Stimulated activated naive CD4-positive, alpha-beta T cell (primary cell): ENCODE measurements around the gene TRIM22.
"Not testable (repeated sequence)": the region's sequence is repeated elsewhere in the genome, so short reads cannot be mapped to it uniquely, and the experiment has no call there.

Source experiments
- DNase-seq, 6 experiments: peaks; one replicate each; lab custom pipeline; 2025; lab: John Stamatoyannopoulos, UW

Gene TRIM22

DNA sequence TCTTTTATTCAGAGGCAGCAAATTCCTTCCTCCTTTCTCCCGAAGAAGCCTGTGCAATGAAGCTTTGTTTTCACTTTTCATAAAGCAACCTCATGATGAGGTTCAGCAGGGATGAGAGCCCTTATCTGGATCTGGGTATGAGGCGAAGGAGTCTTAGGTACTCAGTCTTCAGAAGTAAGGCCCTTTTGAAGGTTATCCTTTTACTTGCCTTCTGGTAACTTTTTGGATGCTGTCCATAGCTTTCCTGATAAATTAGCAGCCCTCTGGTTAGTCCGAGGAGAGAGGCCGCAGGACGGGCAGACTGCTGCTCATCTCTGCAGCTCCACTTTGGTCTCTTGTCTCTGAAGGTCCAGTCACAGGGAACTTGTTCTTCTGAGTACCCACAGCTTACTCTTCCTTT lies 1.1 kb downstream of the TRIM22 start:
- DNase-seq, result peak in 2 of 6 experiments; percentile 4 to 18

DNA sequence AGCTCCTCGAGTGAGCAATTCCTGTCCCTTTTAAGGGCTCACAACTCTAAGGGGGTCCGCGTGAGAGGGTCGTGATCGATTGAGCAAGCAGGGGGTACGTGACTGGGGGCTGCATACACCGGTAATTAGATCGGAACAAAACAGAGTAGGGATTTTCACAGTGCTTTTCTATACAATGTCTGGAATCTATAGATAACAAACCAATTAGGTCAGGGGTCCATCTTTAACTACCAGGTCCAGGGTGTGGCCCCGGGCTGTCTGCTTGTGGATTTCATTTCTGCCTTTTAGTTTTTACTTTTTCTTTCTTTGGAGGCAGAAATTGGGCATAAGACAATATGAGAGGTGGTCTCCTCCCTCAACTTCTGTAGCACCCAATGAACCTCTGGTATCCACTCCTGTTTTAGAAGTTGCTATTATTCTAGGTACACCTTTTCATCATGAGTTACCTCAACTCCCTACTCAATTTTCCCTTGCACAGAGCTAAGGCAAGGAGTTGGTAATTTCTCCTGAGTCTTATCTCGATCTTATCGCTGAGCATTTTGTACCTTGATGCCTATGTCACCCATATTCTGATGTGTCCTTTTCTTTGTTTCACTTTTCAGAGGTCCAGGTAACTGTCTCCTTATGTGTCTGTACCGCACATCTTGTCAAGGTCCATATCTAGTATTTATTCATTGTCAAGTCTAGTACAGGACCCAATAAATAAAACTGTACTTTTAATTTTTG lies 1.8 kb downstream of the TRIM22 start:
- not testable (repeated sequence) for DNase-seq

DNA sequence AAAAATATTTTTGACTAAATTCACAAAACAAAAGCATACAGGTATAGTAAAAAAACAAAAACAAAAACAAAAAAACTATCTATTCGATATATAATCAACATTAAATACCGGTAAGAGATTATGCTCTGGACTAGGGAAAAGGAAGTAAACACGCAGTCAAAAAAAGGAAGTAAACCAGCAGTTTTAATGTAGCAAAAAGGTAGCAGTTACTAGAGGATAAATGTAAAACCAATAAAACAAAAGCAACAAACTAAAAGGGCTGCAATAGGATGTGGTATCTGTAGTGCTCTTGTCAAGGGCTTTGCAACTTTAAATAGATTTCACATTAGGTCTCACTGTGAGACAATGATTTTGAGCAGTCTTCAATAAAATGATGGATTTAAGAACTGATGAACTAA lies 2.4 kb downstream of the TRIM22 start:
- DNase-seq, result peak in 2 of 6 experiments; percentile 19 to 34

DNA sequence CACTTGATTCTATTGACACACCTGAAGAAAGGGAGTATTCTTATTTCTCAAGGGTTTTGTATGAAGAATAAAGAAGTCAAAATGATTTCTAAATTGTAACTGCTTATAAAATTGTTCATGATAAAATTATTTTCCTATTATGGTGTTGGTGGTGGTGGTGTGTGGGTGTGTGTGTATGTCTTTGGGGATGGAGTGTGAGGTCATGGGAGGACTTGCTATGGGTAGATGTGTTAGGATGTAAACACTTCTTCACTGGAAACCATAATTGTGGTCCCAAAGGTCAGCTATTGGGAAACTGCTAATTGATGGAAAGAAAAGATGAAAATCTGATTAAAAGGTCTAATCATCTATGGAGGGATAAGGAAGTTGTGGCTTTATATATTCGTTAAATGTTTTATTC lies 5.1 kb downstream of the TRIM22 start:
- DNase-seq, result no peak

DNA sequence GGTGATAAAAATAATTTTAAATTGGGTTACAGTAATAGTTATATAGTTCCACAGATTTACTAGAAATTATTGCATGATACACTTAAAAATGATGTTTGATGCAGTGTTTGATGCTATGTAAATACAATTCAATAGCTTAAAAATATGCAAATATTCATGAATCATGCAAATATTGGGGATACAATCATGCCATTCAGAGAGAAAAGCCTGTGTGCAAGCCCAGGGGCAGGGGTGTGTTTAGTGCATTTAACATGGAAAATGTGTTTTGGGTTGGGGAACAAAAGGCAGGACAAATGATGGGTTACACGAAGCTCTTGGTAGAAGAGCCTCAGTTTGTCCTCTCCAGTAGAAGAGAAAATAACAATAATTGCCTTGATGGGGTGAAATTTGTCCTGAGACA lies 6.0 kb downstream of the TRIM22 start:
- no peak for DNase-seq

DNA sequence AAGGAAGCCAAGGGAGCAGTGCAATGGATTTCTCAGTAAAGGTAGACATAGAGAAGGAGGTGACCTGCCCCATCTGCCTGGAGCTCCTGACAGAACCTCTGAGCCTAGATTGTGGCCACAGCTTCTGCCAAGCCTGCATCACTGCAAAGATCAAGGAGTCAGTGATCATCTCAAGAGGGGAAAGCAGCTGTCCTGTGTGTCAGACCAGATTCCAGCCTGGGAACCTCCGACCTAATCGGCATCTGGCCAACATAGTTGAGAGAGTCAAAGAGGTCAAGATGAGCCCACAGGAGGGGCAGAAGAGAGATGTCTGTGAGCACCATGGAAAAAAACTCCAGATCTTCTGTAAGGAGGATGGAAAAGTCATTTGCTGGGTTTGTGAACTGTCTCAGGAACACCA lies 6.6 kb downstream of the TRIM22 start:
- DNase-seq, result no peak

DNA sequence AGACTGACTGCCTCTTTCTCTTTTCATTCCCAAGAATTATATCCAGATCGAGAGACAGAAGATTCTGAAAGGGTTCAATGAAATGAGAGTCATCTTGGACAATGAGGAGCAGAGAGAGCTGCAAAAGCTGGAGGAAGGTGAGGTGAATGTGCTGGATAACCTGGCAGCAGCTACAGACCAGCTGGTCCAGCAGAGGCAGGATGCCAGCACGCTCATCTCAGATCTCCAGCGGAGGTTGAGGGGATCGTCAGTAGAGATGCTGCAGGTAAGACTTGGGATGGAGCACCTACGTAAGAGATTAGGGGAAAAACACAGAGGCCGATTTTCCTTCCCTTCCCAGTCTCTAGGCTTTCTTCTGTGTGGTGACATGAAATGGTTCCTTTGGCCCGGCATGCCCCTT lies 8.7 kb downstream of the TRIM22 start:
- no peak for DNase-seq

DNA sequence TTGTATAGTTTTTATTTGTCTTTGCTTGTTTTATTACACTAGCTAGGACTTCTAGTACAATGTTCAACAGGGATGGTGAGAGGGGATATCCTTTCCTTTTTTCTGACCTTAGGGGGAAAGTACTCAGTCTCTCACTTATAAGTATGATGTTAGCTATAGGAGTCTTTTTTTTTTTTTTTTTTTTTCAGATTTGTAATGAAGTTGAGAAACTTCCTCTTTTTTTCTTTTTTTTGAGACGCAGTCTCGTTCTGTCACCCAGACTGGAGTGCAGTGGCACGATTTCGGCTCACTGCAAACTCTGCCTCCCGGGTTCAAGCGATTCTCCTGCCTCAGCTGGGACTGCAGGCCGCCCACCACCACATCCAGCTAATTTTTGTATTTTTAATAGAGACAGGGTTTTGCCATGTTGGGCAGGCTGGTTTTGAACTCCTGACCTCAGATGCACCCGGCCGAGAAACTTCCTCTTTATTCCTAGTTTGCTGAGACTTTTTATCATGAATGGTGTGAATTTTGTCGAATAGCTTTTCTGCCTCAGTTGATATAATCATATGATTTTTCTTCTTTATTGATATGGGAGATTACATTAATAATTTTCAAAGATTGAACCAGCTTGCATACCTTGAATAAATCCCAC lies 10.9 kb downstream of the TRIM22 start:
- no peak for DNase-seq

DNA sequence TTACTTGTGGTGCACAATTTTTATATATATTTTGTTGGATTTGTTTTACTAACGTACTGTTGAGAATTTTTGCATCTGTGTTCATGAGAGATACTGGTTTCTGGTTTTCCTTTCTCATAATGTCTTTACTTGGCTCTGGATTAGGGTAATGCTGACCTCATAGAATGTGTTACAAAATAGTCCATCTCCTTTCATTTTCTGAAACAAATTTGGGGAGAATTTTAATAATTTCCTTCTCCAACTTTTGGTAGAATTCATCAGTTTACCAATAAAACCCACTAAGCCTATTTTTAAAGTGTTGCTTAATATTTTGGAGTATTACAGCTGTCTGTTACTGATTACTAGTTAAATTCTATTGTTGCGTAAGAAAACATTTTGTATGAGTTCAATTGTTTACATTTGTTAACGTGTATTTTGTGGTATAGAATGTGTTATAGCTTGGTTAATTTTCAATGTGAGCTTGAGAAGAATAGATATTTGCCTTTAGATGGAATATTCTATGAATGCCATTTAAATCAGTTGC lies 11.5 kb downstream of the TRIM22 start:
- no peak for DNase-seq

DNA sequence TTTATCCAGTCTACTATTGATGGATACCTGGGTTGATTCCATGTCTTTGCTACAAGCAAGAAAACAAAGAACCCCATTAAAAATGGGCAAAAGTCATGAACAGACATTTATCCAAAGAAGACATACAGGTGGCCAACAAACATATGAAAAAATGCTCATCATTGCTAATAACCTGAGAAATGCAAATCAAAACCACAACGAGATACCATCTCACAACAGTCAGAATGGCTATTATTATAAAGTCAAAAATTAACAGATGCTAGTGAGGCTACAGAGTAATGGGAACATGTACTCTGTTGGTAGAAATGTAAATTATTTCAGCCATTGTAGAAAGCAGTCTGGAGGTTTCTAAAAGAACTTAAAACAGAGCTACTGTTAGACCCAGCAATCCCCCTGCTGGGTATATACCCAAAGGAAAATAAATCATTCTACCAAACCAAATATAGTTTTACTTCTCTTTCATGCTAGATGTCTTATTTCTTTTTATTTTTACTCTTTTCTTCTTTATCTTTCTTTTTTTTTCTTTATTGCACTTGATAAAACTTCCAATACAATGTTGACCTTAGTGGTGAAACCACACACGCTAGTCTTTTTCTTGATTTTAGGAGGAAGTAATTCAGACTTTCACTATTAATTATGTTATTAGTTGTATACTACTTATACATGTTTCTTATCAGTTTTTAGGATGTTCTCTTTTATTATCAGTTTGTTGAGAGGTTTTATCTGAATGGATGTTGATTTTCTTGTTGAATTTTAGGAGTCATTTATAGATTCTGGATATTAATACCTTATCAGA lies 14.3 kb downstream of the TRIM22 start:
- DNase-seq, result no peak

DNA sequence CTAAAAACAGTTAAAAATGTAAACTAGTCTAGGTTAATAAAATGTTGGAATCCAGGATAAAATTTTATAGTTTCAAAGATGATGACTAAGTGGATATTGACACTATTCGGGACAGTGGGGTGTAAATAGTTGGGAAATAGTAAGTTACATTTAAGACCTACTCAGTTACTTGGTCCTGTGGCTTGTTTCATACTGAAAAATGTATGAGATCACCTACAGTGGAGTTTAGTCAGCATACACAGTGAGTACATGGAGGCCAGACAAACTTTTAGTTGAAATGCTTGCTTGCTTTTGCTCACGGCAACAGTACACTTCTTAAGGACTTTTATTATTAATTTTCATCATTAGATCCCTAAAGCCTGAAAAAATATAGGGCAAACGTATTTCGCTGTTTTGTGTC lies 16.1 kb downstream of the TRIM22 start:
- DNase-seq, result no peak

DNA sequence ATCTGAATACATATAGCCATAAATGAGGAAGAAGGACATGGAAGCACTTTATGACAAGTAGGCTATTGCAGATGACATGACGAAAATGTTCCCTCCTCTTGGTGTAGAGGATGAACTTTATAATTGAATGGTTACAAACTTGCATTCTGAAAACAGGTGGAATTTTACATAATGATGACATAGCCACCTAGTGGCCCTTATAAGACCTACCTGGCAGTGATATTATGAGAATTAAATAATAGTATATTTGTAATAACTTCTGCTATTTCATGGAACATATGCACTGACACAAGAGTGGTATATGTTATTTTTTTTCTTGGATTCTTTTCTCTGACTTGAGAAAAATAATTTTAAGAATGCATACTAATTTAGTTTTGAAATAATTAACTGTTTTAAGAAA lies 22.9 kb downstream of the TRIM22 start:
- peak in 2 of 6 experiments; percentile 5 to 19 for DNase-seq

DNA sequence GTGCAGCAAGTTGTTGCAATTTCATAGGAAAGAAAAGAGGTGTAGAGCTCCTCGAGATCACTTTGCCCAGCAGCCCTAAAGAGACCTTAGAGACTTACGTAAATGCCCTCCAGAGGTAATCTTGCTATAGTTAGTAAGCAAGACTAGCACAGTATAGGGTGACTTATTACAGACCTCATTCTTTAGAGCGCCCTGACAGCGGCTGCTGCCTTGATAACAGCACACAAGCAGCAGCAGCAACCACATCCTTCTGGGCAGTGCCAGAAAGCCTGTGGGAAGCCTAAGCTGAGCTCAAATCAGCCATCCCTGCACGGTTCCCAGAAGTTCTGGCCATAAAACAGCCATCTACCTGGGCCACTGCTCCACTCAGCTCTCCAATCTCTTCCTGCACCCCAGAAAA lies 24.1 kb downstream of the TRIM22 start:
- DNase-seq, result no peak

DNA sequence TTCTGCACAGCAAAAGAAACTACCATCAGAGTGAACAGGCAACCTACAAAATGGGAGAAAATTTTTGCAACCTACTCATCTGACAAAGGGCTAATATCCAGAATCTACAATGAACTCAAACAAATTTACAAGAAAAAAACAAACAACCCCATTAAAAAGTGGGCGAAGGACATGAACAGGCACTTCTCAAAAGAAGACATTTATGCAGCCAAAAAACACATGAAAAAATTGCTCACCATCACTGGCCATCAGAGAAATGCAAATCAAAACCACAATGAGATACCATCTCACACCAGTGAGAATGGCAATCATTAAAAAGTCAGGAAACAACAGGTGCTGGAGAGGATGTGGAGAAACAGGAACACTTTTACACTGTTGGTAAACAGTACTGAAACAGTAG lies 26.9 kb downstream of the TRIM22 start:
- DNase-seq, result not testable (repeated sequence)

DNA sequence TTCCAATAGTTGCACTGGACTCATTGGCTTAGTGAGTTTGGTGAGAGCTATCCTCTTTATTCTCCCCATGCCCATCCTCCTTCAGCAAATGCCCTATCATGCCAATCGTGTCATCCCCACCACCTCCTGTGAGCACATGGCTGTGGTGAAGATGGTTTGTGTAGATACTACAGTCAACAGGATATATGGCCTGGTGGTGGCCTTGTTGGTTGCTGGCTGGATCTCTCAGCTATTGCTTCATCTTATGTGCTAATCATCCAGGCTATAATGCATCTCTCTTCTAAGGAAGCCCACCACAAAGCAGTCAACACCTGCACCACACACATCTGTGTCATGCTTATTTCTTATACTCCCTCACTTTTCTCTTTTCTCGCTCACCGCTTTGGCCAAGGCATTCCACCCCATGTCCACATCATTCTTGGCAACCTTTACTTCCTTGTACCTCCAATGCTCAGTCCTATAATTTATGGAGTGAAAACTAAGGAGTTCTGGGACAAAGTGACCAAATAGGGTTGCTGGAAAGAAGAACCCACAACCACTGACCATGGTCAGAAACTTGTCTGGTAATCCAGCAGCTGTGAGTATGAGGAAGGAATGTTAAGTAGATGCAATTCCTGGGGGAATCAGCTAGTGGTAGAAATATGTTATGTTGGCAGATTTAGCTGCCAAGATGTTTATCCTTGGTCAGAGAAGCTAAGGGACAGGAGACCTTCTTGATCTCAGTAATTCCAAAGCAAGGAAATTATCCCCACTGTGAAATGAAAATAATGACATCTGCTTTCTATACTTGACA lies 30.3 kb downstream of the TRIM22 start:
- no peak for DNase-seq

DNA sequence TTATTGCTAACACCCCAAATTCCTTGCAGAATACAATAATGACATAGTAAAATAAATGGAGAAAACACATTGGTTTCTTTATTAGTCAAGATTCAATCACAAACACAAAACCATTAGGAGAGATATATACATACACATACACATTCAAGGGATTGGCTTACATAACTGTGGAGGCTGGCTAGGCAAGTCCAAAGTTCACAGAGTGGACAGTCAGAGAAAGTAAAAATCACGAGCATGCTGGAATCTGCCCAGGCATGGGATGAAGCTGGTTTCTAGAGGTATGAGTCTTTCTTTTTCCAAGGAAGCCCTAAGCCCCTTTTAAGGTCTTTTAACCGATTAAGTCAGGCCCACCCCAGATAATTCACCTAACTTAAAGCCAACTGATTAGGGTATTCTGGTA lies 33.0 kb downstream of the TRIM22 start:
- no peak for DNase-seq

DNA sequence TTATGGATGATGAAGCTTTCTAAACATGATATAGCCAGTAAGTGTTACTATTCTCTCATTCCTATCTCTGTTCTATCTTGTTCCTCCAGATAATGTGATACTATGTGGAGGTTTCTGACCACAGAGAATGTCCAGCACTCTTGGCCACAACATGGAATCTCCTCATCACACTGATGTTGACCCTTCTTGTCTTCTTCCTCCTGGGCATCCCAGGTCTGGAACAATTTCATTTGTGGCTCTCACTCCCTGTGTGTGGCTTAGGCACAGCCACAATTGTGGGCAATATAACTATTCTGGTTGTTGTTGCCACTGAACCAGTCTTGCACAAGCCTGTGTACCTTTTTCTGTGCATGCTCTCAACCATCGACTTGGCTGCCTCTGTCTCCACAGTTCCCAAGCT lies 36.8 kb downstream of the TRIM22 start:
- DNase-seq, result no peak

DNA sequence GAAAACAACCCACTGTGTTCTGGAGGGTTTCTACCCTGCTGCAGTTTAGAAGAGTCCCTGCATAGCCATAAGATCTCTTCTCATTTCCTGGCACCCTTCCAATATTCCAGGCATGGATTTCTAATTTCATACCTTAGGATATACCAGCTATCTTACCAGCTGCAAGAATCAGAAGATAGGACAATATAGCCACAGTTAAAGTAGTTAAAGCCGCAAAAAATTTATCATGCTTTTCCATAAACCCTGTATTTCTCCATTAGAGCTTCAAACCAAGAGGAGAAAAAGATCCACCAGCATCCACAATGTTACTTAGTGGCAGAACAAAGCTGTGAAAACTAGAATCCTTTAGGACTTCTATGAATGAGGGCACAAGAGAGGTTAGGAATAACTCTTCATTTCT lies 38.1 kb downstream of the TRIM22 start:
- DNase-seq, result no peak

DNA sequence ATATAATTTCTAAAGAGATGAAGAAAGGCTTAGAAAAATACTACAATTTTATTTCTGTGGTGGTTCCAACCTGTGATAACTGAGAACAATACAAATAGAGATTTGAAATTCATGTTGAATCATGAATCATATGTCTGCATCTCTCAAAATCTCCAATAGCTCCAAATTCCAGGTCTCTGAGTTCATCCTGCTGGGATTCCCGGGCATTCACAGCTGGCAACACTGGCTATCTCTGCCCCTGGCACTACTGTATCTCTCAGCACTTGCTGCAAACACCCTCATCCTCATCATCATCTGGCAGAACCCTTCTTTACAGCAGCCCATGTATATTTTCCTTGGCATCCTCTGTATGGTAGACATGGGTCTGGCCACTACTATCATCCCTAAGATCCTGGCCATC lies 46.8 kb downstream of the TRIM22 start, which contains the start of gene OR56B1:
Gene OR56B1, plus strand, starts transcription at position 53 of the 400 bp plus-strand sequence. Its CDS starts 69 bp downstream, at position 122.
- DNase-seq, result no peak

DNA sequence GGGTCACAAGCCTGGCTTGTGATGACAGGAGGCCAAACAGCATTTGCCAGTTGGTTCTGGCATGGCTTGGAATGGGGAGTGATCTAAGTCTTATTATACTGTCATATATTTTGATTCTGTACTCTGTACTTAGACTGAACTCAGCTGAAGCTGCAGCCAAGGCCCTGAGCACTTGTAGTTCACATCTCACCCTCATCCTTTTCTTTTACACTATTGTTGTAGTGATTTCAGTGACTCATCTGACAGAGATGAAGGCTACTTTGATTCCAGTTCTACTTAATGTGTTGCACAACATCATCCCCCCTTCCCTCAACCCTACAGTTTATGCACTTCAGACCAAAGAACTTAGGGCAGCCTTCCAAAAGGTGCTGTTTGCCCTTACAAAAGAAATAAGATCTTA lies 47.5 kb downstream of the TRIM22 start:
- DNase-seq, result no peak

DNA sequence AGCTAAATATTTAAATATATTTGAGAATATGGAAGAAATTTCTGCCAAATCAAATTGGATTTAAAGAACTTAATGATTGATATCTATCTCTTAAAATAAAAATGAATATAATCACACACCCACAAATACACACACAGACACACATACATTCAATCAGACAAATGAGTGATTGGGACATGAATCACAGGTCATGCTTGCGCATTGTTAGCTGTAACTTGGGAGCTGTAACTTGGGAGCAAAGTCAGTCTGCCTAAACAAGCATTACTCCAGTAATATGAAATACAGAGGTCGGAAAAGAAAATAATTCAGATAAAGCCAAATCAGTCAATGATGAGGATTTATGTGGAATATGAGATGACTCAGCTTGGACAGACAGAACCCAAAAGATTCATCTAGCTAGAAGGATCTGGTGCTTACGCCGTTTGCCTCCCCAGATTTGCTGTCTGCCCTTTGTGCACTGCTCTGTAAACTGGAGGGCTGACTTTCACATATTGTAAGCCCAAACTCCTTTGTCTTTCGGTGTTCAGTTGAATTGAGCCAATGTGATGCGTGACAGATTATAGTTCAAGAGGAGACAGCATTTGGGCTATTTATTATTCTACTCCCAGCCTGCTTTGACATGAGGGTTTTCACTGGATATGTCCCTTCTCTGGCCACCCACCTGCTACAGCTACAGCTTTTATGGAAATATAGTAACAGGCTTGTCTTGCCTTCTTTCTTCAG lies 48.2 kb downstream of the TRIM22 start:
- no peak for DNase-seq
